ENCODE data around the gene DCC.

Gene DCC

GRCh38 chr18:52433797-52434196, 93.8 kb downstream of the DCC start:
- no peak overlapping the region for H2AFZ ChIP-seq (ENCODE audit: low read length)
- no peak overlapping the region for H3K9ac ChIP-seq (ENCODE audit: low read length)
- H3K4me3 ChIP-seq (ENCODE audit: low read length) = no peak overlapping the region
- H3K4me1 ChIP-seq (ENCODE audit: low read length) = no peaks in the 10 kb centered on the region
- H3F3A ChIP-seq (ENCODE audit: insufficient read depth, low read length) = no peaks in the 10 kb centered on the region
- no peaks in the 10 kb centered on the region for H3K36me3 ChIP-seq (replicated peaks; ENCODE audit: insufficient read depth, low read length)
- no peak for DNase-seq
- no peaks in the 10 kb centered on the region for H3K9me2 ChIP-seq (replicated peaks; ENCODE audit: insufficient read depth, low read length)
- no peak overlapping the region for H3K27ac ChIP-seq (ENCODE audit: low read length)
- no peaks in the 10 kb centered on the region for H4K20me1 ChIP-seq (ENCODE audit: insufficient read depth, low read length)
- H3K27me3 ChIP-seq (replicated peaks; ENCODE audit: insufficient read depth, low read length) = no peaks in the 10 kb centered on the region
- H3K4me2 ChIP-seq (ENCODE audit: low read depth, low read length) = no peak overlapping the region
- no peaks in the 10 kb centered on the region for H3K9me3 ChIP-seq (replicated peaks; ENCODE audit: insufficient read depth, low read length)
- H3K79me2 ChIP-seq (ENCODE audit: low read length) = no peaks in the 10 kb centered on the region
- TF ChIP-seq EZH2phosphoT487 (IDR thresholded peaks at IDR 0.05; ENCODE audit: low read length) (no peak), CTCF (IDR thresholded peaks at IDR 0.05; ENCODE audit: low read length) (no peak), EZH2 (optimal IDR thresholded peaks at IDR 0.05; ENCODE audit: low read depth, low read length) (no peak)

GRCh38 chr18:52435301-52435700, 95.3 kb downstream of the DCC start:
- Histone ChIP-seq H3K9ac (ENCODE audit: low read length) (no peak overlapping the region), H3K79me2 (ENCODE audit: low read length) (no peaks in the 10 kb centered on the region), H3K4me3 (ENCODE audit: low read length) (no peak overlapping the region), H3K4me2 (ENCODE audit: low read depth, low read length) (no peak overlapping the region), H3K36me3 (replicated peaks; ENCODE audit: insufficient read depth, low read length) (no peaks in the 10 kb centered on the region), H3K27me3 (replicated peaks; ENCODE audit: insufficient read depth, low read length) (no peaks in the 10 kb centered on the region), H2AFZ (ENCODE audit: low read length) (no peak overlapping the region), H4K20me1 (ENCODE audit: insufficient read depth, low read length) (no peaks in the 10 kb centered on the region), H3K9me3 (replicated peaks; ENCODE audit: insufficient read depth, low read length) (no peaks in the 10 kb centered on the region), H3F3A (ENCODE audit: insufficient read depth, low read length) (no peaks in the 10 kb centered on the region), H3K9me2 (replicated peaks; ENCODE audit: insufficient read depth, low read length) (no peaks in the 10 kb centered on the region), H3K27ac (ENCODE audit: low read length) (no peak overlapping the region), H3K4me1 (ENCODE audit: low read length) (no peaks in the 10 kb centered on the region)
- no peak for DNase-seq
- no peak for TF ChIP-seq EZH2phosphoT487 (IDR thresholded peaks at IDR 0.05; ENCODE audit: low read length)
- no peak for TF ChIP-seq EZH2 (optimal IDR thresholded peaks at IDR 0.05; ENCODE audit: low read depth, low read length)
- no peak for TF ChIP-seq CTCF (IDR thresholded peaks at IDR 0.05; ENCODE audit: low read length)

GRCh38 chr18:52437161-52437560, 97.2 kb downstream of the DCC start:
- Histone ChIP-seq H3K36me3 (replicated peaks; ENCODE audit: insufficient read depth, low read length) (no peaks in the 10 kb centered on the region), H2AFZ (ENCODE audit: low read length) (no peak overlapping the region), H3K4me1 (ENCODE audit: low read length) (no peaks in the 10 kb centered on the region), H3K9me3 (replicated peaks; ENCODE audit: insufficient read depth, low read length) (no peaks in the 10 kb centered on the region), H3F3A (ENCODE audit: insufficient read depth, low read length) (no peaks in the 10 kb centered on the region), H3K9ac (ENCODE audit: low read length) (no peak overlapping the region), H3K27me3 (replicated peaks; ENCODE audit: insufficient read depth, low read length) (no peaks in the 10 kb centered on the region), H3K9me2 (replicated peaks; ENCODE audit: insufficient read depth, low read length) (no peaks in the 10 kb centered on the region), H4K20me1 (ENCODE audit: insufficient read depth, low read length) (no peaks in the 10 kb centered on the region), H3K4me2 (ENCODE audit: low read depth, low read length) (no peak overlapping the region), H3K27ac (ENCODE audit: low read length) (no peak overlapping the region), H3K79me2 (ENCODE audit: low read length) (no peaks in the 10 kb centered on the region), H3K4me3 (ENCODE audit: low read length) (no peak overlapping the region)
- TF ChIP-seq CTCF (IDR thresholded peaks at IDR 0.05; ENCODE audit: low read length) (no peak), EZH2phosphoT487 (IDR thresholded peaks at IDR 0.05; ENCODE audit: low read length) (no peak), EZH2 (optimal IDR thresholded peaks at IDR 0.05; ENCODE audit: low read depth, low read length) (no peak)
- no peak for DNase-seq

Measured in MM.1S (cell line).